ENCODE data around the gene RBM7.

- TF ChIP-seq EZH2 (IDR thresholded peaks at IDR 0.05; ENCODE audit: insufficient read depth, poor library complexity, severe bottlenecking) (no peak), EZH2phosphoT487 (IDR thresholded peaks at IDR 0.05; ENCODE audit: insufficient read depth, low read depth) (no peak)
Measured at GRCh38 chr11:114439229-114440120, 39.0 kb downstream of the RBM7 start, which contains the start of gene REXO2.

Measured in GM23248 (cell line).